ENCODE data around the gene DRGX.

DRGX gene

DNA sequence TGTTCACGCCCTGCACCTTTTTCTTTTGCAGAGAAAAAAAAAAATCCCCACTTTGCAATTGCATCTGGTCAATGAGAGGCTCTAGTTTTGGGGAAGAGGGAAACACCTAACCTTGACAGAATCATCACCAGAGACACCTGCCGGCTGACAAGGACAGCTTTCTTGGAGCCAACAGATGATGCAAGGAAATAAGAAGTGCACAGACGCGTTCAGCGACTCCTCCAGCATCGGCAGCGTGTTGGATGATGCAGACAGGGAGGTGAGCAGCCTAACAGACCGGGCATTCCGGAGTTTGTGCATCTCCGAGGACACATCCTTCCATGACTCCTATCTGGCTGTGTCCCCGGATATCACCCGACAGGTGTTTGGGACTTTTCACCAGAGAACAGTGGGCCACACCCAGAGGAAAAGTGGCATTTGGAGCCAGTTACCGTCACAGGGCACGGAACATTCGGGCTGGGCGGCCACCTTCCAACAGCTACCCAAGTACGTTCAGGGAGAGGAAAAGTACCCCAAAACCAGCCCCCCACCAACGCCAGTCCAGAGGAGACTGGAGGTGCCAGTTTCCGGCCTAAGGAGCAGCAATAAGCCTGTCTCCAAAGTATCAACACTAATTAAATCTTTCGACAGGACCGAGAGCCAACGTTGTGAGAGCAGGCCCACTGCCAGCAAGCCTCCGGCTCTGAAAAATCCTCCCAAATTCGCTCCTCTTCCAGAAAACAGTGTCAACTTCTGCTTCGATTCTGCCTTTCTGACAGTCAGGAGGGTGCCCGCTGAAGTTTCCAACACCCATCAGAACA lies 73.3 kb downstream of the DRGX start:
- Histone ChIP-seq H3K4me3 (ENCODE audit: low read depth, low read length) (no peak overlapping the region), H3K4me1 (ENCODE audit: control insufficient read depth, insufficient read depth, low read length) (no peaks in the 10 kb centered on the region), H3K9me3 (ENCODE audit: control insufficient read depth, insufficient read depth, low read depth, low read length) (no peaks in the 10 kb centered on the region), H3K36me3 (ENCODE audit: control insufficient read depth in 2 of 2, insufficient read depth in 1 of 2, low read length in 2 of 2) (no peaks in the 10 kb centered on the region), H3K27ac (ENCODE audit: extremely low read depth, low read depth, low read length) (no peak overlapping the region)
- TF ChIP-seq, protein P1, sequence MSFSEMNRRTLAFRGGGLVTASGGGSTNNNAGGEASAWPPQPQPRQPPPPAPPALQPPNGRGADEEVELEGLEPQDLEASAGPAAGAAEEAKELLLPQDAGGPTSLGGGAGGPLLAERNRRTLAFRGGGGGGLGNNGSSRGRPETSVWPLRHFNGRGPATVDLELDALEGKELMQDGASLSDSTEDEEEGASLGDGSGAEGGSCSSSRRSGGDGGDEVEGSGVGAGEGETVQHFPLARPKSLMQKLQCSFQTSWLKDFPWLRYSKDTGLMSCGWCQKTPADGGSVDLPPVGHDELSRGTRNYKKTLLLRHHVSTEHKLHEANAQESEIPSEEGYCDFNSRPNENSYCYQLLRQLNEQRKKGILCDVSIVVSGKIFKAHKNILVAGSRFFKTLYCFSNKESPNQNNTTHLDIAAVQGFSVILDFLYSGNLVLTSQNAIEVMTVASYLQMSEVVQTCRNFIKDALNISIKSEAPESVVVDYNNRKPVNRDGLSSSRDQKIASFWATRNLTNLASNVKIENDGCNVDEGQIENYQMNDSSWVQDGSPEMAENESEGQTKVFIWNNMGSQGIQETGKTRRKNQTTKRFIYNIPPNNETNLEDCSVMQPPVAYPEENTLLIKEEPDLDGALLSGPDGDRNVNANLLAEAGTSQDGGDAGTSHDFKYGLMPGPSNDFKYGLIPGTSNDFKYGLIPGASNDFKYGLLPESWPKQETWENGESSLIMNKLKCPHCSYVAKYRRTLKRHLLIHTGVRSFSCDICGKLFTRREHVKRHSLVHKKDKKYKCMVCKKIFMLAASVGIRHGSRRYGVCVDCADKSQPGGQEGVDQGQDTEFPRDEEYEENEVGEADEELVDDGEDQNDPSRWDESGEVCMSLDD (tag by site-specific recombination; IDR thresholded peaks at IDR 0.05), result no peak
- TF ChIP-seq ZNF221 (tag by site-specific recombination; IDR thresholded peaks at IDR 0.05; ENCODE audit: borderline replicate concordance), result no peak
- no peak for TF ChIP-seq ZNF19 (tag by site-specific recombination; IDR thresholded peaks at IDR 0.05; ENCODE audit: low read depth)
- TF ChIP-seq KLF8 (tag by site-specific recombination; IDR thresholded peaks at IDR 0.05), result no peak
- no peak for TF ChIP-seq ZNF768 (tag by site-specific recombination; IDR thresholded peaks at IDR 0.05)
- TF ChIP-seq ZNF302 (tag by site-specific recombination; IDR thresholded peaks at IDR 0.05; ENCODE audit: low read depth), result no peak
- no peak for TF ChIP-seq ZNF837 (tag by site-specific recombination; IDR thresholded peaks at IDR 0.05)
- no peak for TF ChIP-seq ZNF658 (tag by site-specific recombination; IDR thresholded peaks at IDR 0.05)
- no peak for TF ChIP-seq ZNF610 (tag by site-specific recombination; IDR thresholded peaks at IDR 0.05; ENCODE audit: borderline replicate concordance)
- TF ChIP-seq ZNF132 (tag by site-specific recombination; IDR thresholded peaks at IDR 0.05; ENCODE audit: borderline replicate concordance), result no peak
- no peak for TF ChIP-seq ZNF555 (tag by site-specific recombination; conservative IDR thresholded peaks at IDR 0.05)
- TF ChIP-seq ZNF37A (tag by site-specific recombination; IDR thresholded peaks at IDR 0.05), result no peak
- TF ChIP-seq, protein P2, sequence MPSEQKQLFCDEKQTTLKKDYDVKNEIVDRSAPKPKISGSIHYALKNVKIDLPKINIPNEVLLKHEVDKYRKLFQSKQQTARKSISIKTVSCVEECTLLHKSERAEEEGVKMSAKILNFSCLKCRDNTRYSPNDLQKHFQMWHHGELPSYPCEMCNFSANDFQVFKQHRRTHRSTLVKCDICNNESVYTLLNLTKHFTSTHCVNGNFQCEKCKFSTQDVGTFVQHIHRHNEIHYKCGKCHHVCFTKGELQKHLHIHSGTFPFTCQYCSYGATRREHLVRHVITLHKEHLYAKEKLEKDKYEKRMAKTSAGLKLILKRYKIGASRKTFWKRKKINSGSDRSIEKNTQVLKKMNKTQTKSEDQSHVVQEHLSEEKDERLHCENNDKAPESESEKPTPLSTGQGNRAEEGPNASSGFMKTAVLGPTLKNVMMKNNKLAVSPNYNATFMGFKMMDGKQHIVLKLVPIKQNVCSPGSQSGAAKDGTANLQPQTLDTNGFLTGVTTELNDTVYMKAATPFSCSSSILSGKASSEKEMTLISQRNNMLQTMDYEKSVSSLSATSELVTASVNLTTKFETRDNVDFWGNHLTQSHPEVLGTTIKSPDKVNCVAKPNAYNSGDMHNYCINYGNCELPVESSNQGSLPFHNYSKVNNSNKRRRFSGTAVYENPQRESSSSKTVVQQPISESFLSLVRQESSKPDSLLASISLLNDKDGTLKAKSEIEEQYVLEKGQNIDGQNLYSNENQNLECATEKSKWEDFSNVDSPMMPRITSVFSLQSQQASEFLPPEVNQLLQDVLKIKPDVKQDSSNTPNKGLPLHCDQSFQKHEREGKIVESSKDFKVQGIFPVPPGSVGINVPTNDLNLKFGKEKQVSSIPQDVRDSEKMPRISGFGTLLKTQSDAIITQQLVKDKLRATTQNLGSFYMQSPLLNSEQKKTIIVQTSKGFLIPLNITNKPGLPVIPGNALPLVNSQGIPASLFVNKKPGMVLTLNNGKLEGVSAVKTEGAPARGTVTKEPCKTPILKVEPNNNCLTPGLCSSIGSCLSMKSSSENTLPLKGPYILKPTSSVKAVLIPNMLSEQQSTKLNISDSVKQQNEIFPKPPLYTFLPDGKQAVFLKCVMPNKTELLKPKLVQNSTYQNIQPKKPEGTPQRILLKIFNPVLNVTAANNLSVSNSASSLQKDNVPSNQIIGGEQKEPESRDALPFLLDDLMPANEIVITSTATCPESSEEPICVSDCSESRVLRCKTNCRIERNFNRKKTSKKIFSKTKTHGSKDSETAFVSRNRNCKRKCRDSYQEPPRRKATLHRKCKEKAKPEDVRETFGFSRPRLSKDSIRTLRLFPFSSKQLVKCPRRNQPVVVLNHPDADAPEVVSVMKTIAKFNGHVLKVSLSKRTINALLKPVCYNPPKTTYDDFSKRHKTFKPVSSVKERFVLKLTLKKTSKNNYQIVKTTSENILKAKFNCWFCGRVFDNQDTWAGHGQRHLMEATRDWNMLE (tag by site-specific recombination; conservative IDR thresholded peaks at IDR 0.05; ENCODE audit: low read depth), result no peak
- TF ChIP-seq ZNF629 (tag by site-specific recombination; IDR thresholded peaks at IDR 0.05), result no peak
- no peak for TF ChIP-seq ZNF157 (tag by site-specific recombination; IDR thresholded peaks at IDR 0.05)
- TF ChIP-seq ZNF2 (tag by site-specific recombination; IDR thresholded peaks at IDR 0.05), result no peak
- TF ChIP-seq YY2 (tag by site-specific recombination; IDR thresholded peaks at IDR 0.05), result no peak
- TF ChIP-seq ZNF792 (tag by site-specific recombination; IDR thresholded peaks at IDR 0.05), result no peak
- no peak for TF ChIP-seq ZNF214 (tag by site-specific recombination; IDR thresholded peaks at IDR 0.05; ENCODE audit: borderline replicate concordance)
- CTCF ChIA-PET, result interaction anchor here (1.0 to 2.2 kb wide), 2 partner anchors 190 to 194 kb away, joined by 3 to 5 read pairs; no protein-coding TSS in a partner anchor
- POLR2A ChIA-PET, result no interaction called here

Measured in HEK293 (cell line).